NCI-H69 (cell line): Measurements from ENCODE around the gene RPL39L.
"Not testable (repeated sequence)": the region's sequence is repeated elsewhere in the genome, so short reads cannot be mapped to it uniquely, and the experiment has no call there.

Experiments used
- DNase-seq: peaks from one replicate; lab custom pipeline; 2025; lab: John Stamatoyannopoulos, UW

The RPL39L gene

GRCh38 chr3:187139126-187139894 is at the start of gene RPL39L:
Gene RPL39L, minus strand, starts transcription at chr3:187139496. Its CDS starts 18,196 bp downstream, at chr3:187121300.
- peak; percentile 52 for DNase-seq

- no peak for DNase-seq
These were observed 49.6 kb upstream of the RPL39L start for GRCh38 chr3:187188931-187189330.

- DNase-seq: no peak
These were observed 47.6 kb upstream of the RPL39L start for GRCh38 chr3:187186801-187187421.

- no peak for DNase-seq
These were observed 47.1 kb upstream of the RPL39L start for GRCh38 chr3:187186375-187186774.

GRCh38 chr3:187185759-187186158 is 46.5 kb upstream of the RPL39L start:
- no peak for DNase-seq

GRCh38 chr3:187183903-187184302 is 44.6 kb upstream of the RPL39L start:
- no peak for DNase-seq

GRCh38 chr3:187183210-187183862 is 44.0 kb upstream of the RPL39L start:
- peak; percentile 10 for DNase-seq

- no peak for DNase-seq
These were observed 42.3 kb upstream of the RPL39L start for GRCh38 chr3:187181454-187182170.

GRCh38 chr3:187172929-187173328 is 33.6 kb upstream of the RPL39L start:
- no peak for DNase-seq

GRCh38 chr3:187170911-187171310 is 31.6 kb upstream of the RPL39L start:
- DNase-seq: not testable (repeated sequence)

- DNase-seq: no peak
These were observed 30.1 kb upstream of the RPL39L start for GRCh38 chr3:187169231-187169960.

GRCh38 chr3:187167777-187168176 is 28.5 kb upstream of the RPL39L start:
- no peak for DNase-seq

- no peak for DNase-seq
These were observed 27.5 kb upstream of the RPL39L start for GRCh38 chr3:187166750-187167149.

- DNase-seq: peak; percentile 69
These were observed 25.8 kb upstream of the RPL39L start for GRCh38 chr3:187165144-187165543.

GRCh38 chr3:187162265-187162953 is 23.1 kb upstream of the RPL39L start:
- DNase-seq: no peak

GRCh38 chr3:187161556-187161955 is 22.3 kb upstream of the RPL39L start:
- DNase-seq: no peak

- peak; percentile 15 for DNase-seq
These were observed 11.3 kb upstream of the RPL39L start for GRCh38 chr3:187150599-187150998.

GRCh38 chr3:187150186-187150585 is 10.9 kb upstream of the RPL39L start:
- DNase-seq: no peak

- DNase-seq: no peak
These were observed 7.1 kb upstream of the RPL39L start for GRCh38 chr3:187146389-187146788.

- DNase-seq: no peak
These were observed 6.0 kb upstream of the RPL39L start for GRCh38 chr3:187145149-187145895.
